ENCODE results near the gene EPAS1.

DNA sequence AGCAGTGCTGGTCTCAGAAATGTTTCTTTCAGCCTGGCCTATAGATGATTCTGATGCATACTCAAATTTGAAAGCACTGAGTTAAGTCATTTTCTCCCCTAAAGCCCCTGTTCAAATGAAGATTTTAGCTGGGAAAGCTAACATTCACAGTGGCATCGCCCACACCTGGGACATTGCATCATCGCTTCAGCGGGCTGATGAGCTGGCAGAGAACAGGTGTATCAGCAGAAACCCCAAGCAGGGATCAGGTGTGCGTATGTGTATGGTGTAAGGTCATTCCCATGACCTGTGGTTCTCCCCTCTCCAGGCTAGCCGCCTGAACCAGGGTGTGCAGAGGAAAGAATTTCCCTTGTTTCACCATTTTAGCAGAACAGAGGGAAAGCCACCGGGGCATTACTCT lies 56.3 kb downstream of the EPAS1 start:
- TF ChIP-seq, protein P1, sequence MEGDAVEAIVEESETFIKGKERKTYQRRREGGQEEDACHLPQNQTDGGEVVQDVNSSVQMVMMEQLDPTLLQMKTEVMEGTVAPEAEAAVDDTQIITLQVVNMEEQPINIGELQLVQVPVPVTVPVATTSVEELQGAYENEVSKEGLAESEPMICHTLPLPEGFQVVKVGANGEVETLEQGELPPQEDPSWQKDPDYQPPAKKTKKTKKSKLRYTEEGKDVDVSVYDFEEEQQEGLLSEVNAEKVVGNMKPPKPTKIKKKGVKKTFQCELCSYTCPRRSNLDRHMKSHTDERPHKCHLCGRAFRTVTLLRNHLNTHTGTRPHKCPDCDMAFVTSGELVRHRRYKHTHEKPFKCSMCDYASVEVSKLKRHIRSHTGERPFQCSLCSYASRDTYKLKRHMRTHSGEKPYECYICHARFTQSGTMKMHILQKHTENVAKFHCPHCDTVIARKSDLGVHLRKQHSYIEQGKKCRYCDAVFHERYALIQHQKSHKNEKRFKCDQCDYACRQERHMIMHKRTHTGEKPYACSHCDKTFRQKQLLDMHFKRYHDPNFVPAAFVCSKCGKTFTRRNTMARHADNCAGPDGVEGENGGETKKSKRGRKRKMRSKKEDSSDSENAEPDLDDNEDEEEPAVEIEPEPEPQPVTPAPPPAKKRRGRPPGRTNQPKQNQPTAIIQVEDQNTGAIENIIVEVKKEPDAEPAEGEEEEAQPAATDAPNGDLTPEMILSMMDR (IDR thresholded peaks at IDR 0.05) = no peak
- no peak for TF ChIP-seq POLR2AphosphoS5 (IDR thresholded peaks at IDR 0.05)
- TF ChIP-seq EP300 (IDR thresholded peaks at IDR 0.05) = no peak
